GM18870 (cell line): Measurements from ENCODE around the gene TMEM9.
"Not testable (repeated sequence)": the region's sequence is repeated elsewhere in the genome, so short reads cannot be mapped to it uniquely, and the experiment has no call there.

Experiments
- ATAC-seq: cut with Tn5 transposase; IDR thresholded peaks from one replicate; pipeline ENCODE4 v1.9.1; 2021; ENCODE audit warnings: moderate library complexity; ENCODE audit not compliant: unreplicated experiment

The TMEM9 gene

GRCh38 chr1:201175820-201176500 lies 21.7 kb upstream of the TMEM9 start:
- no peak for ATAC-seq

GRCh38 chr1:201173736-201174135 lies 19.5 kb upstream of the TMEM9 start:
- no peak for ATAC-seq

GRCh38 chr1:201172999-201173610 lies 18.8 kb upstream of the TMEM9 start:
- no peak for ATAC-seq

- ATAC-seq: no peak
Observed at GRCh38 chr1:201172326-201172725, 18.1 kb upstream of the TMEM9 start.

- peak; percentile 30 for ATAC-seq
Observed at GRCh38 chr1:201171063-201172036, 17.1 kb upstream of the TMEM9 start.

GRCh38 chr1:201170533-201171062 lies 16.3 kb upstream of the TMEM9 start:
- peak; percentile 81 for ATAC-seq

GRCh38 chr1:201169971-201170532 lies 15.8 kb upstream of the TMEM9 start:
- ATAC-seq: no peak

GRCh38 chr1:201169203-201169602 lies 14.9 kb upstream of the TMEM9 start:
- no peak for ATAC-seq

GRCh38 chr1:201167041-201167991 lies 13.0 kb upstream of the TMEM9 start:
- ATAC-seq: no peak

- ATAC-seq: no peak
Observed at GRCh38 chr1:201164645-201165044, 10.4 kb upstream of the TMEM9 start.

GRCh38 chr1:201163707-201164106 lies 9.4 kb upstream of the TMEM9 start:
- ATAC-seq: no peak

- ATAC-seq: not testable (repeated sequence)
Observed at GRCh38 chr1:201163036-201163435, 8.8 kb upstream of the TMEM9 start.

- ATAC-seq: no peak
Observed at GRCh38 chr1:201157949-201158348, 3.7 kb upstream of the TMEM9 start.

- ATAC-seq: no peak
Observed at GRCh38 chr1:201156819-201157218, 2.5 kb upstream of the TMEM9 start.

GRCh38 chr1:201156346-201156745 lies 2.1 kb upstream of the TMEM9 start:
- ATAC-seq: no peak

- no peak for ATAC-seq
Observed at GRCh38 chr1:201155354-201155753, 1.1 kb upstream of the TMEM9 start.

- peak; percentile 29 for ATAC-seq
Observed at GRCh38 chr1:201153474-201154388, 543 bp downstream of the TMEM9 start.

- no peak for ATAC-seq
Observed at GRCh38 chr1:201149400-201149799, 4.9 kb downstream of the TMEM9 start.
